ENCODE data around the gene JCAD. TPM values are rescaled to one million over a fixed set of nuclear protein-coding genes. Genes with fewer than 3 reads are reported as not detected.
A peak's percentile ranks its signal among the peaks of the same experiment; 100 is the strongest.
"Not testable (repeated sequence)": the region's sequence is repeated elsewhere in the genome, so short reads cannot be mapped to it uniquely, and the experiment has no call there.

Gene JCAD, protein sequence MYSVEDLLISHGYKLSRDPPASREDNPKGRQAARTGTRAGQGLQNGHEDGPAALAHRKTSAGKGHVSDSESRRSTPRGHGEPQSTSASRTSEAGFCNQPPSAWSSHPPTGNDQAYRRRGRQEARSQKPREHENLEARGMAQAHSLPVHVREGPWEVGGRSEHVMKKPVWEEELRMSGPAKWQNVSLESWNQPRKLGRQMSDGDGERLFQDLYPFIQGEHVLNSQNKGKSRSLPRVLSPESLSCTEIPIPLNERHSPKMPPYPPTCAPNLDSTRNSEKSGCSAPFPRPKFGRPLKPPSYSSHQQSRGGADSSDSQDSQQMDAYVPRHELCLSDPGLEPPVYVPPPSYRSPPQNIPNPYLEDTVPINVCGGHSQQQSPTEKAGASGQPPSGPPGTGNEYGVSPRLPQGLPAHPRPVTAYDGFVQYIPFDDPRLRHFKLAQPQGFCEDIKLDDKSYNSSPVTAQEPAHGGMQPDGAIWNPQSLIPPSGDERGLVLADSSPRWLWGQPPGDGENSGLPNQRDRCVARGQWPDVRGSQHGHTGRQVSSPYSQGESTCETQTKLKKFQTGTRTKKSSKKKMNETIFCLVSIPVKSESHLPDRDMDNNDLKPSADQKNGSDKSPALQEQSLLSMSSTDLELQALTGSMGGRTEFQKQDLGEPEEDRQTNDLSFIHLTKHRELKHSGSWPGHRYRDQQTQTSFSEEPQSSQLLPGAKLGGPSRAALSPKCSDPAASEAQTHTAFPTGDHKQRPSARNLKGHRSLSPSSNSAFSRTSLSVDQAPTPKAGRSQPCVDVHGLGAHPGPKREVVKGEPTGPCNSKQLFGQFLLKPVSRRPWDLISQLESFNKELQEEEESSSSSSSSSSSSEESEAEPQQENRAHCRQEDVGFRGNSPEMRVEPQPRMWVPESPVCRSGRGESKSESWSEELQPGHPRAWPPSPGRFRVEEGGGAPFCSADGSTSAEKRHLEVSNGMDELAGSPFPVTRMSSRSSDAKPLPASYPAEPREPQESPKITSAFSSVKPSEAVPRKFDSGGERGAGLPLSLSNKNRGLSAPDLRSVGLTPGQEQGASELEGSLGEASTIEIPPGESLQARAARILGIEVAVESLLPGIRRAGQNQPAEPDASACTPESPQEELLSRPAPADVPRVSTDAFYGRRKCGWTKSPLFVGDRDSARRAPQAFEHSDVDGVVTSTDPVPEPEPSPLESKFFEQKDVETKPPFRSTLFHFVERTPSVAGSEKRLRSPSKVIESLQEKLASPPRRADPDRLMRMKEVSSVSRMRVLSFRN (N-terminal part only)
- total RNA-seq (2014; rRNA removed; shearing (Covaris generic)): 0.05 and 0.08 TPM in 2 replicates

DNA sequence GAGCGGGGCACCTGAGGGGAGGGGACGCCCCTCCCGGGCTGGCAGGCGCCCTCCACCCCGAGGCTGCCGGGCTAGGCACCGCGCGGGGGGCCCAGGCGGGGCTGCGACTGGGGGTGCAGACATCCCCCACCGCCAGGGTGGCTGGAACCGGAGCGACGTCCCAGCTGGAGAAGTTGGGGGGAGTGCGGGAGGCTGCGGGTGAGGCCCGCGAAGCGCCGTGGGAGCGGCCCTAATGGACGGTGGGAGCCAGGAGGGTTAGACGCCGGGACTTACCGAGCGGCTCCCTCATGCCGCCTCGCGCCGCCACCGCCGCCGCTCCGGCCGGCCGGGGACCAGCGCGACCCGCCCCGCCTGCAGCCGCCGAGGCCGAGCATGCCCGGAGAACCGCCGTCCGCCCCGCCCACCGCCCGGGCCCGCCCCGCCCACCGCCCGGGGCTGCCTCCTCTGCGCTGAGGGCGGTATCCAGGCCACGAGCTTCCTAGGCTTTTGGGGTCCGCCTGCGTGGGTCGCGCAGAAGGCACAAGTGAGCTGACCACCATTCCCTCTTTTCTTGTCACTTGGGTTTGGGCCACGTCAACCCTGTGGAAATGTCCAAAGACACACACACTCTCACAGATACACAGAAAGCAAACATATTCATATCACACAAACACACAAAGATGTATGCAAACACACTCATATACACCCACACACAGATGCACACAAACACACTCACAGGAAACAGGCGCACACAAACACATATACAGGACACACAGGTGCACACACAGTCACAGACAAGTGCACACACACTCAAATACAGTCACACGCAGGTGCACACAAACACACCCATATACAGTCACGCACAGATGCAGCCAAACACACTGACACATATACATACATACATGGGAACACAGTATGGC, at the start of gene JCAD:
JCAD (minus strand) TSS at position 378 of the 899 bp plus-strand sequence. CDS start 11,774 bp downstream, outside the sequence.
- peak within 1 kb of the TSS; percentile 47 for H3K4me3 ChIP-seq
- H3K36me3 ChIP-seq: no peaks in the 10 kb centered on the region
- no peaks in the 10 kb centered on the region for H3K9me3 ChIP-seq (replicated peaks)
- no peaks in the 10 kb centered on the region; the same call in 1 of the 2 replicates for H3K27me3 ChIP-seq
- no peaks in the 10 kb centered on the region for H3K4me1 ChIP-seq
- peak; percentile 21 to 41 for DNase-seq
- no peak within 1 kb of the TSS for H3K27ac ChIP-seq

DNA sequence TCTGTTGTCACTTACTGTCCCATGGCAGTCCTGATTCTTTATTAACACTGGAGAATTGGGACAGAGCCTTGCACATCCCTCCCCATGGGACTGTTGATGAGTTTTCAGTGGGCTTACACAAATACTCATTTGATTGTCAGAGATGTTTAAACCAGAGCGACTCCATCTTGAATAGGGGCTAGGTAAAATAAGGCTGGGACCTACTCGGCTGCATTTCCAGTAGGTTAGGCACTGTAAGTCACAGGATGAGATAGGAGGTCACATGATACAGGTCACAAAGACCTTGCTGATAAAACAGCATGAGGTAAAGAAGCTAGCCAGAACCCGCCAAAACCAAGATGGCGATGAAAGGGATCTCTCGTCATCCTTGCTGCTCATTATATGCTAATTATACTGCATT, 47.6 kb upstream of the JCAD start:
- H3K4me1 ChIP-seq: no peaks in the 10 kb centered on the region
- no peak overlapping the region for H3K27ac ChIP-seq
- DNase-seq: no peak
- no peak overlapping the region for H3K4me3 ChIP-seq
- H3K36me3 ChIP-seq: no peaks in the 10 kb centered on the region
- H3K27me3 ChIP-seq: no peaks in the 10 kb centered on the region
- no peaks in the 10 kb centered on the region; the same call in none of the 2 replicates for H3K9me3 ChIP-seq (replicated peaks)

GRCh38 chr10:30103595-30104320, 44.4 kb upstream of the JCAD start:
- H3K36me3 ChIP-seq: no peaks in the 10 kb centered on the region
- no peak overlapping the region for H3K4me3 ChIP-seq
- no peak for DNase-seq
- H3K4me1 ChIP-seq: peaks cover 1% of the 10 kb centered on the region; the same call in 1 of the 2 replicates
- no peaks in the 10 kb centered on the region for H3K27me3 ChIP-seq
- H3K9me3 ChIP-seq (replicated peaks): no peaks in the 10 kb centered on the region; the same call in none of the 2 replicates
- no peak overlapping the region for H3K27ac ChIP-seq

DNA sequence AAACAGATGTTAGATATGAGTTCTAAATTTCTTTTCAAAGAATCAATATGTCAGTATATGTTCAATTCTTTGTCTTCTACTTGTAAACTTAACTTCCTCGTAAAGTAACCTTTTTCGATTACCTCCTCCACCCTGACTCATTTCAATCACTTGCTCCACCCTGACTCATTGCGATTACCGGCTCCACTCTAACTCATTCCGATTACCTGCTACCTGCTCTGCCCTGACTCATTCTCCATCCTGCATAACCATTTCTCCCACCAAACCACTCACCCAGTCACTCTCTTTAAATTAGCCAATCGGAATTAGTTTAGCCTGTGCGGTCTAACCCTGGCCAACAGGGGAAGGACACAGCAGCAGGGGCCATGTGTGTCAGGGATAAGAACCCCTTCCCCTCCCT, 40.3 kb upstream of the JCAD start:
- not testable (repeated sequence) for H3K4me1 ChIP-seq; H3K27ac ChIP-seq; H3K9me3 ChIP-seq (replicated peaks); H3K27me3 ChIP-seq; H3K4me3 ChIP-seq; H3K36me3 ChIP-seq; DNase-seq

GRCh38 chr10:30099101-30099500, 39.7 kb upstream of the JCAD start:
- no peak overlapping the region for H3K27ac ChIP-seq

GRCh38 chr10:30098629-30099028, 39.2 kb upstream of the JCAD start:
- Histone ChIP-seq H3K36me3 (no peaks in the 10 kb centered on the region), H3K27me3 (no peaks in the 10 kb centered on the region), H3K27ac (no peak overlapping the region), H3K4me1 (peaks cover 5% of the 10 kb centered on the region; the same call in 1 of the 2 replicates), H3K4me3 (no peak overlapping the region), H3K9me3 (replicated peaks) (no peaks in the 10 kb centered on the region; the same call in none of the 2 replicates)
- no peak for DNase-seq

More at GRCh38 chr10:30099101-30099500, 39.7 kb upstream of the JCAD start:
- Histone ChIP-seq H3K4me1 (peaks cover 5% of the 10 kb centered on the region; the same call in 1 of the 2 replicates), H3K9me3 (replicated peaks) (no peaks in the 10 kb centered on the region; the same call in none of the 2 replicates), H3K36me3 (no peaks in the 10 kb centered on the region), H3K27me3 (no peaks in the 10 kb centered on the region), H3K4me3 (no peak overlapping the region)
- DNase-seq: no peak

- no peaks in the 10 kb centered on the region for H3K36me3 ChIP-seq
- no peaks in the 10 kb centered on the region for H3K9me3 ChIP-seq (replicated peaks)
- no peak overlapping the region for H3K4me3 ChIP-seq
- DNase-seq: no peak
- no peaks in the 10 kb centered on the region for H3K27me3 ChIP-seq
- H3K27ac ChIP-seq: no peak overlapping the region
- peaks cover 5% of the 10 kb centered on the region; the same call in 1 of the 2 replicates for H3K4me1 ChIP-seq
These were observed 37.2 kb upstream of the JCAD start for GRCh38 chr10:30096564-30096963.

DNA sequence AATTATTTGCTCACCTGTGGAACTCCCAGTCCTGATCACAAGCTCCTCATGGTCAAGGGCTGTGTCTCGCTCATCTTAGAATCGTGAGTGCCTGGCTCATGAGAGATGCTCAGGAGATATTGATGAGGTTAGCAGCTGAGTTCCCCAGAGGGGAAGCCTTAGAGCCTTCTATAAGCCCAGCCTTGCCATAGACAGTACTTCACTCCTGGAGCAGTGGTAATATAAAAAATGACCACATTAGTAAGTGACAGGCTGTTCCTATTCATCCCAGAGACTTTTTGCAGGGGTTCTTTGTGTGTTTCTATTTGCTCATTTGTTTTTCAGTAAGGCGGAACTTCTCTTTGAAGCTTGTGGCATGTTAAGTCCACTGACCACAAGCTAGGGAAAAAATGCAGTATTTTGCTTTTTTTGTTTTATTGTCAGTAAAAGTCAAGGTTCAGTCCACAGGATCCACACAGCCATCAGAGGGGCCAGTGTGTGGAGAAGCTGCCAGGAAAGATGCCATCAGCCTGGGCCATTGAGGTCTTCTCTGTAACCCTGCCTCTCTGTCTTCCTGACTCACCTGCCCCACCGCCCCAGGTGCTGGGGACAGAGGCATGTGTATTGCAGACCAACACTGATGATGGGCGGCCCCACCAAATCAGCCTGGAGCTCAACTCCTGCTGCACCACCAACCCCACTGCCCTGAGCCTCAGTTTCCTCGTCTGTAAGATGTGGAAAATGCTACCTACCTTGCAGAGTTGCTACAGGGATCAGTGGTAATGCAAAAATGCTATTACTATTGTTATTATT, 36.4 kb upstream of the JCAD start:
- Histone ChIP-seq H3K4me3 (no peak overlapping the region), H3K9me3 (replicated peaks) (no peaks in the 10 kb centered on the region), H3K27ac (no peak overlapping the region), H3K36me3 (no peaks in the 10 kb centered on the region), H3K4me1 (peaks cover 5% of the 10 kb centered on the region; the same call in 1 of the 2 replicates), H3K27me3 (no peaks in the 10 kb centered on the region)
- DNase-seq: no peak

- H3K36me3 ChIP-seq: no peaks in the 10 kb centered on the region
- no peaks in the 10 kb centered on the region for H3K27me3 ChIP-seq
- no peaks in the 10 kb centered on the region for H3K9me3 ChIP-seq (replicated peaks)
- no peak overlapping the region for H3K4me3 ChIP-seq
- H3K4me1 ChIP-seq: peaks cover 5% of the 10 kb centered on the region; the same call in 1 of the 2 replicates
- no peak overlapping the region for H3K27ac ChIP-seq
- no peak for DNase-seq
These were observed 35.2 kb upstream of the JCAD start for GRCh38 chr10:30094601-30095000.

DNA sequence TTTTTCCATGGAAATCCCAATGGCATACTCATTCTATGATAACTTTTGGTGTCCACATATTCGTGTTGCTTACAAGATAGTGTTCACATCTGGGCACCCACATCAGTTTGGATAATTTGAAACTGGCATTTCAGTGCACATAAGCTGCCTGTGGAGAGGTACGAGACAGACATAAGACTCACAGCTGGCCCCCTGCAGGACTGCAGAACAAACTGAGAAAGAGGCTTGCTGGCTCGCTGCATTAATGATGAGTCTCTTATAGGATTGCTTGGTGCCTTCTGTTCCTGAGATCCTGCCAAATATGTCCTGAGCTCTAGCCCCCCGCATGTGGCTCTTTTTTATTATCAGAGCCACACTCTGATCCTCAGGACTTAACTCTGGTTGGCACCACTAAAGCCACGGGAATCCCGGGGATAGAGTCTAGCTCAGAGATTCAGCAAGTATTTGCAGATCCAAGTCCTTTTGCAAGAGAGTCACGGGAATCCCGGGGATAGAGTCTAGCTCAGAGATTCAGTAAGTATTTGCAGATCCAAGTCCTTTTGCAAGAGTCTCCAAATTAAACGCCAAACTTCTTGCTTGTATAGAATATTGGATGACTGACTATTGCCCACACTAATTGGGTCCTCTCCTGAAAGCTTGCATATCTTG, 34.0 kb upstream of the JCAD start:
- peaks cover under 1% of the 10 kb centered on the region; the same call in 1 of the 2 replicates for H3K4me1 ChIP-seq
- no peaks in the 10 kb centered on the region for H3K36me3 ChIP-seq
- DNase-seq: no peak
- no peak overlapping the region for H3K27ac ChIP-seq
- no peak overlapping the region for H3K4me3 ChIP-seq
- no peaks in the 10 kb centered on the region for H3K9me3 ChIP-seq (replicated peaks)
- no peaks in the 10 kb centered on the region for H3K27me3 ChIP-seq

DNA sequence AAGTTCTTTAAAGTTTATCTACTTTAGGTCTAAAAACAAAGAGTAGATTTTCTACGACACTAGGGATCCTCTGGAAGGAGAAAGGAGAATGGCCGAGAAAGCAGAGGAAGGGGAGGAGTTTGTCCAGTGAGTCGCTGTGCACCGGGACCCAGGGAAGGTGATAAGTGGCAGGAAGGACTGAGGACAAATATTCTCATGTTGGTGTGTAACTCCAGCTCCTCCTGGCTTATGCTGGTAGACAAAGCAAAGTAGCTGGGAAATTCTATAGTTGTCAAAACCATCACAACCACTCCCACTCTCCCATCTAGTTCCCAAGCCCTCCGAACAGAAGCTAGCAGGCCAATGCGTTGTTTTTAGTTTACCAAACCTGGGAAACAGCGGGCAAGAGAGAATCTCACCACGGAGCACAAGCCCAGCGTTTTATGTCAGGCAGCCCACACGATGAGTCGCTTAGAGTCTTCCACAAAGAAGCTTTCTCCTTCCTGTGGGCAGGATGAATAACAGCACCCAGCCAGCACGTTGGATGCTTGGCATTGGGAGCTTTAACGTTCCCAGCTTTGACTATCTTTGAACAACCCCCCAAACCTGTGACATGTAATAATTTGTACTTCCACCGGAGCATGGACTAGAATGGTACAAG, 32.9 kb upstream of the JCAD start:
- H3K4me3 ChIP-seq: no peak overlapping the region
- H3K9me3 ChIP-seq (replicated peaks): no peaks in the 10 kb centered on the region
- no peaks in the 10 kb centered on the region for H3K4me1 ChIP-seq
- DNase-seq: no peak
- no peaks in the 10 kb centered on the region for H3K36me3 ChIP-seq
- no peak overlapping the region for H3K27ac ChIP-seq
- H3K27me3 ChIP-seq: no peaks in the 10 kb centered on the region
